GM06990 (cell line): ENCODE measurements around the gene TNFSF11.

Experiments
- DNase-seq: peaks from one replicate; pipeline ENCODE4 v3.0.0-alpha.2; 2011; ENCODE audit not compliant: insufficient read length; ENCODE audit errors: extremely low read depth
- H3K27me3 ChIP-seq: replicated peaks from 2 replicates; pipeline ENCODE4 v1.6.0; 2011; ENCODE audit warnings: low read length; ENCODE audit not compliant: control insufficient read depth, insufficient read depth
- H3K36me3 ChIP-seq: 2 replicates; pipeline ENCODE4 v1.5.1; 2011; ENCODE audit warnings: low read length; ENCODE audit not compliant: control insufficient read depth, insufficient read depth
- H3K4me3 ChIP-seq: replicated peaks from 2 replicates; pipeline ENCODE4 v1.5.1; 2011; ENCODE audit warnings: low read depth, mild to moderate bottlenecking, control low read depth, low read length
- CTCF ChIP-seq: IDR thresholded peaks from 2 replicates; pipeline ENCODE4 v1.5.1; 2011; ENCODE audit warnings: low read length, control low read depth, mild to moderate bottlenecking, inconsistent platforms; ENCODE audit not compliant: insufficient read depth, poor library complexity, severe bottlenecking

The TNFSF11 gene

DNA sequence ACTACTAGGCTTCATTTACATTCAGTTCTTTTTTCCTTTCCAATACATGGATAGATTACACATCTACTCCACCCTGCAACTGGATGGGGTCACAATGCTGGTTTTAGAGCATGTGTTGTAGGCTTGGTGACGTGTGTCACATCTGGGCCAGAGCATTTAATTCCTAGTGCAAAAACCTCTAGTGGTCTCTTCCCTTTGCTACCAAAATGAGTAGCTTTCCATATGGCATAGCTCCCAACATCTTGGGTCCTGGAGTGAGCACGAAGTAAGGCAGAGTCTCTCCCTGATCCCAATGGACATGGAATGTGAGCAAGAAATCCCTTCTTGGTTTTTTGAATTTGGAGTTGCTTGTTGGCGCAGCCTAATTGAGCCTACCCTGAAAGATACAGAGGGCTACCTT is 51.7 kb downstream of the TNFSF11 start:
- Histone ChIP-seq H3K36me3 (no peaks in the 10 kb centered on the region), H3K4me3 (no peak overlapping the region), H3K27me3 (no peaks in the 10 kb centered on the region)
- DNase-seq, result no peak
- TF ChIP-seq CTCF, result no peak

DNA sequence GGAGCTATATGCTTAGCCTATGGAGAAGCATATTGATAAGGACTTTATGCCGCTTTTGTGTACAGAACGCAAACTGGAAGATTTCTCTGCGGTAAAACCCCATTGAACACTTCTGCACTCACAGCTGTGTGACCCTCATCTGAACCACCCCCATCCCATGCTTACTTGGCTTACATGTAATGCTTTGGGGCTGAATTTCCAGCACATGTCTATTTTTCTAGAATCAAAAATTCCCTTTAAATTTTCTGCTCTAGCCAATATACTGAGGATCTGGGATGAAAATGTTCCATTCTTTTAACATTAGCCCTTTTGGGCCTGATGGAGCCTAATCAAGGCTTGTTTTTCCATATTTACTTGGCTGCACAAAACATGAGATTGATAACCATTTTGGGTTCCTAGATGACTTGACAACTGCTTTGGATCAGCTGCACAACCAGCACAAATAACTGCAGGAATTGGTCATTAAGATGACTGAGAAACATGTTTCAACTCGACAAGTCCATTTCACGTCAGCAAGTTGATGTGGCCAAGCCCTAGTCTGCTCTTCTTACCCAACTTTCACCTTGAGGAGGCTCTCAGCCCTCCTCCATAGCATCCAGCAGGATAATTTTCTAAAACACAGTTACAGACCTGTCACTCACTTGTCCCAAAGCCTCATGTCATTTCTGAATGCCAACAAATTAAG is 52.4 kb downstream of the TNFSF11 start:
- no peak for DNase-seq
- Histone ChIP-seq H3K27me3 (no peaks in the 10 kb centered on the region), H3K4me3 (no peak overlapping the region), H3K36me3 (no peaks in the 10 kb centered on the region)
- no peak for TF ChIP-seq CTCF

DNA sequence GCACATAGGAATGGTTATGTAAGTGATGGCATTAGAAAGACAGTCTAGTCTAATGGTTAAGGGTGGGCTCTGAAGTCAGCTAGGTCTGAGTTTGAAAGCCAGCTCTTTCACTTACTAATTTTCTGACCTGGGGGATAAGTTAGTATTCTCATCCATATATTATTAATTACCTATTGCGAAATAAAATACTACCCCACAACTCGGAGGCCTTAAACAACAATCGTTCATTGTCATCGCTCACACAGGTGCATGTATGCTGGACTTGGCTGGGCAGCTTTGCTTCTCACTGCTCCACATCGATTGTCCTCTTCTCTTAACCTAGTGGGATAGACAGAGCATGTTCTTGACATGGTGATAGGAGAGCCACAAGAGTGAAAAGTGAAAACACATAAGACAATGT is 54.7 kb downstream of the TNFSF11 start:
- DNase-seq, result no peak
- H3K27me3 ChIP-seq, result no peaks in the 10 kb centered on the region
- no peak for TF ChIP-seq CTCF
- H3K36me3 ChIP-seq, result no peaks in the 10 kb centered on the region
- no peak overlapping the region for H3K4me3 ChIP-seq

DNA sequence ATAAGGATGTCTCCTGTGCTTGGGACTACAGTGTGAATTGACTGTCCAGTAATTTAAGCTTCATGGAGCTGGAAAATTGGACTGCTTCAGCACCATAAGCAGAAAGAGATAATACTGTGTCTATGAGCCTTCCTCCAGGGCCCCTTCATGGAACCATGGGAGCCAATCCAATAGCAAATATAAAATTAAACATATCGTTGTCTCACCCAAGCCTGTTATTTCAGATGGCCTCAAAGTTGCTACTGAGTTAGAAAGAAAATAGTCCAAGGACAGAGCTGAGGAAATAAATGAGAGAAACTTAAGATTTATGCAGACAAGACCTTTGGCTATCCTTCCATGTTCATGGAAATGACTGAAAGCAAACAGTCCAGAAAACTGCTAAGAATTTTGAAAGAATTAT is 57.2 kb downstream of the TNFSF11 start:
- no peaks in the 10 kb centered on the region for H3K27me3 ChIP-seq
- DNase-seq, result no peak
- H3K4me3 ChIP-seq, result no peak overlapping the region
- no peaks in the 10 kb centered on the region for H3K36me3 ChIP-seq
- TF ChIP-seq CTCF, result no peak

GRCh38 chr13:42633495-42633894 is 59.5 kb downstream of the TNFSF11 start:
- DNase-seq, result no peak
- no peak overlapping the region for H3K4me3 ChIP-seq
- H3K36me3 ChIP-seq, result no peaks in the 10 kb centered on the region
- no peak for TF ChIP-seq CTCF
- no peaks in the 10 kb centered on the region for H3K27me3 ChIP-seq

DNA sequence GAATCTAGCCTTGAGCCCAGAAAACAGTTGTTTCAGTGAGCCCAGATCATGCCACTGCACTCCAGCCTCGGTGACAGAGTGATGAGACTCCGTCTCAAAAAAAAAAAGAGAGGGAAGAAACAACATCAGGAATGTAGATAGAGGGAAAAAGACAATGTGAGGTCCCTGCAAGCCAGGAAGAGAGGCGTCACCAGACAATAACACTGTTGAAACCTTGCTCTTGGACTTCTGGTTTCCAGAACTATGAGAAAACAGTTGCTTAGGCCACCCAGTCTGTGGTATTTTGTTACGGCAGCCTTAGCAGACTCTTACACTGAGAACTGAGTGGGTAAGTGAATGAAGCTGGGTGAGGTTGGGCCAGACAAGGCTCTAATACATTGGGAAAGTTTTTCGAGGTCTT is 64.1 kb downstream of the TNFSF11 start:
- no peak for TF ChIP-seq CTCF
- Histone ChIP-seq H3K36me3 (no peaks in the 10 kb centered on the region), H3K4me3 (no peak overlapping the region), H3K27me3 (no peaks in the 10 kb centered on the region)
- no peak for DNase-seq
